A172 (cell line): ENCODE measurements around the gene RAB41. TPM values are rescaled to one million over a fixed set of nuclear protein-coding genes. Genes with fewer than 3 reads are reported as not detected.
"Not testable (repeated sequence)": the region's sequence is repeated elsewhere in the genome, so short reads cannot be mapped to it uniquely, and the experiment has no call there.

ENCODE experiments used
- DNase-seq: peaks from one replicate; pipeline ENCODE4 v3.0.0-alpha.2; 2015; ENCODE audit warnings: low spot score
- total RNA-seq: library from RNA; depleted of rRNA; stranded (reverse); fragments of >200 nt; shearing (Covaris generic); gene quantifications from 2 replicates; pipeline ENCODE4 v1.2.3, GENCODE V29; 2014; rRNA removed

RAB41 gene
- total RNA-seq, 1 experiment from 2014 or later: not detected

DNA sequence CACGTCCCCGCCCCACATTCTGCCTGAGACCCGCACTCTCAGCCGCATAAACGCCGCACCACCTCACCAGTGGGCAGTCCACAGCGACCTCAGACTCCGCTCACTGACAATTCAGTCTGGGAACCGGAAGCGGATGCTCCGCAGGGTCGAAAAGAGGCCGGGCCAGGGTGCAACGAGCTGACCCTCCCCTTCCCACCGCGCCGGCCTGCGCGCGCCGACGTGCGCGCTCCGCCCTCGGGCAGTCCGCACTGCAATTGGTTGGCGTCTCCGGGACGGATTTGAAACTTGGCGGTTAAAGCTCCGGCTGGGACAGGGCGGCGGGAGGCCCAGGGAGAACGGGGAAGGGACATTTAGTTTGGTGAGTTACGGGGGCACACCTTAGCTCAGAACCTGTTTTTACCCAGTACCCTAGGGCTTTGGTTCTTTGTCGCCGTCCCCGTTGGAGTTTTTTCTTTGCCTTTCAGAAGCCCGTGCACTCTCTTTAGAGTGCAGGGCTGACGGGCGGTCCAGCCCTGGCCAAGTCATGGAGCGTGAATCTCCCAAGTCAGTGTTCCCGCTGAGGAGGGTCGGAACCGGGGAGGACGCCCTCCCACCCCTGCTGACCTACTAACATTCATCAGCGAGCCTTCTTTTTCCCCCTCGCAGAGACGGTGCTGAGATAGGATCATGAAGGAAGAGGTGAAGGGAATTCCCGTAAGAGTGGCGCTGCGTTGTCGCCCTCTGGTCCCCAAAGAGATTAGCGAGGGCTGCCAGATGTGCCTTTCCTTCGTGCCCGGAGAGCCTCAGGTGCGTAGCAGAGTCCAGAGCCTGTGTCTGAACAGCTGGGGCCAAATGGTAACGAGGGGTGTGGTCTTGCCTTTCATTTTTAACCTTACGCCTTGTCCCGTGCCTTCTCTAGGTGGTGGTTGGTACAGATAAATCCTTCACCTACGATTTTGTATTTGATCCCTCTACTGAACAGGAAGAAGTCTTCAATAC is 8.1 kb downstream of the RAB41 start, which contains the start of the genes KIF4A and PDZD11:
Gene KIF4A, plus strand, starts transcription at position 312 of the 978 bp plus-strand sequence. Its CDS starts 355 bp downstream, at position 667.
Gene PDZD11, minus strand, starts transcription at position 135 of the 978 bp plus-strand sequence. CDS start 586 bp downstream, outside the sequence.
- DNase-seq: peak; percentile 72

DNA sequence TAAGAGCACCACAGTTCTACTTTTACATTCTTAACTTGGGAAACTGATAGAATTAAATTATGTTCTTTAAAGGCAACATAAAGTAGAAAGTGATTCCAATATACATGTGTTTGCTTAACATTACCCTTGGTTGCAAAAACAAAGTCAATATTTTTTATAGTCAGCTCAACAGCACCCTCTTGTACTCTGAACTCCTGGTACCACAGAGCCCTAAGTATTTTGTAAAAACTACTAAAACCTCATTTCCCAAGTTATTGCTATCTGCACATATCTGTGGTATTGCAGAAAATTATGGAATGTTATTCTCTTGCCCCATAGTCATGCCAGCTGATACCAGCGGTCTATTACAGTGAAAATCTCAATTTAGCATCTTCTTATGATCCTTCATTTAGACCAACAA is 10.8 kb downstream of the RAB41 start:
- no peak for DNase-seq

DNA sequence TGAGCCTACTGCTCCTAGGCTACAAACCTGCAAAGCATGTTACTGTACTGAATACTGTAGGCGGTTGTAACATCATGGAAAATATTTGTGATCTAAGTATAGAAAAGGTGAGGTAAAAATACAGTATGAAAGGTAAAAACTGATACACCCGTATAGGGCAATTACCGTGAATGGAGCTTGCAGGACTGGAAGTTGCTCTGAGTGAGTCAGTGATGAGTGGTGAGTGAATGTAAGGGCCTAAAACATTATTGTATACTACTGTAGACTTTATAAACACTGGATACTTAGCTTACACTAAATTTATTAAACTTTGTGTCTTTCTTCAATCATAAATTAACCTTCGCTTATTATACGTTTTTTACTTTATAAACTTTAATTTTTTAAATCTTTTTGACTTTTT is 11.6 kb downstream of the RAB41 start:
- DNase-seq: no peak

DNA sequence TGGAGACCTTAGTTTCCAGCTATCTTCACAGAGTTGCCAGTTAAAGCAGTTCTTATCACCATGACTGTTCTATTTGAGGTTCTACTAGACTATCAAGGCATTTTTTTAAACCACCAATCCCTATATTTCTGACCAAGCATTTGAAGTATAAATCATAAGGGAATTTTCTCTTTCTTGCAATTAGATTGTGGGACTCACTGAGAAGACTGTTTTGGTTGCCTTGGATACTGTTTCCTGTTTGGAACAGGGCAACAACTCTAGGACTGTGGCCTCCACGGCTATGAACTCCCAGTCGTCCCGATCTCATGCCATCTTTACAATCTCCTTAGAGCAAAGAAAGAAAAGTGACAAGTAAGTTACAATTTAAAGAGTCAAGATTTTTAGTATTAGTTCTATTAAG is 19.7 kb downstream of the RAB41 start:
- DNase-seq: no peak

GRCh38 chrX:70313503-70313902 is 31.5 kb downstream of the RAB41 start:
- peak; percentile 37 for DNase-seq

DNA sequence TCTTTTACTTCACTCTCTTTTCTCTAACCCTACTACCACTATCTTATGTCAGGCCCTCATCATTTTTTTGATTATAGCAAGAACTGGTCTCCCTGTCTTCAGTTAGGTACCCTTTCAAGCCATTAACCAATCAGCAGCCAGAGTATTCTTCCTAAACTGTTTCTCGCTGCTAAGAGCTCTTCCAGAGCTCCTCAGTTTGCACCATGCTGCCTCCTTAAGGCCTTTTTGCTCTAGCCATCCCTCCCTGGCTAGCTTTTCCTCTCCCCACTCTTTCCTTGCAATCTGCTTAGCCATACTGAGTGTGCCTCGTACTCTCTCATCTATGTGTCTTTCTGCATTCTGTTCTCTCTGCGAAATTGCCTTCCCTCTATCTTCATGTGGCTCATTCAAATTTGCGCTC is 40.8 kb downstream of the RAB41 start:
- no peak for DNase-seq

- DNase-seq: not testable (repeated sequence)
Measured at GRCh38 chrX:70323628-70324027, 41.7 kb downstream of the RAB41 start.

- DNase-seq: no peak
Measured at GRCh38 chrX:70324326-70324725, 42.4 kb downstream of the RAB41 start.

- no peak for DNase-seq
Measured at GRCh38 chrX:70331161-70331560, 49.2 kb downstream of the RAB41 start.

- peak; percentile 1 for DNase-seq
Measured at GRCh38 chrX:70332600-70332999, 50.6 kb downstream of the RAB41 start.

Other genes with a start within 250 kb of the RAB41 start
- gene AWAT2, start 232.2 kb upstream of the RAB41 start, total RNA-seq: not detected in 2 replicates
- not detected in 2 replicates for gene OTUD6A, start 219.7 kb upstream of the RAB41 start, total RNA-seq
- gene IGBP1, start 148.7 kb upstream of the RAB41 start, total RNA-seq: 44.1 and 45.0 TPM in 2 replicates
- not detected in 2 replicates for gene DGAT2L6, start 104.7 kb upstream of the RAB41 start, total RNA-seq
- not detected in 2 replicates for gene AWAT1, start 47.5 kb upstream of the RAB41 start, total RNA-seq
- gene P2RY4, start 22.0 kb upstream of the RAB41 start, total RNA-seq: not detected in 2 replicates
- gene ARR3, start 13.8 kb upstream of the RAB41 start, total RNA-seq: not detected in 2 replicates
- 105 and 113 TPM in 2 replicates for gene PDZD11, start 7.8 kb downstream of the RAB41 start, total RNA-seq
- 44.8 and 51.2 TPM in 2 replicates for gene KIF4A, start 7.9 kb downstream of the RAB41 start, total RNA-seq
- gene GDPD2, start 141.1 kb downstream of the RAB41 start, total RNA-seq: 0.07 and 0.12 TPM in 2 replicates
- 10.2 and 11.9 TPM in 2 replicates for gene DLG3, start 162.7 kb downstream of the RAB41 start, total RNA-seq